Mucosa of rectum (tissue), 2 donors: ENCODE measurements around the gene PKMYT1.
A peak's percentile ranks its signal among the peaks of the same experiment; 100 is the strongest.

Experiments
- H3K27ac ChIP-seq, 2 donors: one replicate each; pipeline ENCODE4 v1.7.0; 2013; ENCODE audit warnings: inconsistent platforms in 2 of 2, low read depth in 2 of 2, low read length in 2 of 2
- H3K27me3 ChIP-seq, 2 donors: one replicate each; pipeline ENCODE4 v1.7.0; 2013; ENCODE audit warnings: low read length in 2 of 2; ENCODE audit not compliant: control insufficient read depth in 2 of 2, insufficient read depth in 2 of 2
- H3K36me3 ChIP-seq, 2 donors: one replicate each; pipeline ENCODE4 v1.7.0; 2013; ENCODE audit warnings: low read length in 2 of 2; ENCODE audit not compliant: control insufficient read depth in 2 of 2, insufficient read depth in 2 of 2
- H3K4me1 ChIP-seq, 2 donors: one replicate each; pipeline ENCODE4 v1.7.0; 2013; ENCODE audit warnings: low read length in 2 of 2, mild to moderate bottlenecking in 1 of 2; ENCODE audit not compliant: control insufficient read depth in 2 of 2, insufficient read depth in 2 of 2
- H3K4me3 ChIP-seq, 2 donors: one replicate each; pipeline ENCODE4 v1.7.0; 2013; ENCODE audit warnings: low read length in 2 of 2
- H3K9ac ChIP-seq, 2 donors: one replicate each; pipeline ENCODE4 v1.7.0; 2013; ENCODE audit warnings: low read length in 2 of 2, low read depth in 1 of 2, mild to moderate bottlenecking in 1 of 2
- H3K9me3 ChIP-seq, 2 donors: one replicate each; pipeline ENCODE4 v1.7.0; 2013; ENCODE audit warnings: low read length in 2 of 2; ENCODE audit not compliant: control insufficient read depth in 2 of 2
- donor health status: healthy.
- donor health status: Normal muscosa, but diverticular disease.

PKMYT1 gene

DNA sequence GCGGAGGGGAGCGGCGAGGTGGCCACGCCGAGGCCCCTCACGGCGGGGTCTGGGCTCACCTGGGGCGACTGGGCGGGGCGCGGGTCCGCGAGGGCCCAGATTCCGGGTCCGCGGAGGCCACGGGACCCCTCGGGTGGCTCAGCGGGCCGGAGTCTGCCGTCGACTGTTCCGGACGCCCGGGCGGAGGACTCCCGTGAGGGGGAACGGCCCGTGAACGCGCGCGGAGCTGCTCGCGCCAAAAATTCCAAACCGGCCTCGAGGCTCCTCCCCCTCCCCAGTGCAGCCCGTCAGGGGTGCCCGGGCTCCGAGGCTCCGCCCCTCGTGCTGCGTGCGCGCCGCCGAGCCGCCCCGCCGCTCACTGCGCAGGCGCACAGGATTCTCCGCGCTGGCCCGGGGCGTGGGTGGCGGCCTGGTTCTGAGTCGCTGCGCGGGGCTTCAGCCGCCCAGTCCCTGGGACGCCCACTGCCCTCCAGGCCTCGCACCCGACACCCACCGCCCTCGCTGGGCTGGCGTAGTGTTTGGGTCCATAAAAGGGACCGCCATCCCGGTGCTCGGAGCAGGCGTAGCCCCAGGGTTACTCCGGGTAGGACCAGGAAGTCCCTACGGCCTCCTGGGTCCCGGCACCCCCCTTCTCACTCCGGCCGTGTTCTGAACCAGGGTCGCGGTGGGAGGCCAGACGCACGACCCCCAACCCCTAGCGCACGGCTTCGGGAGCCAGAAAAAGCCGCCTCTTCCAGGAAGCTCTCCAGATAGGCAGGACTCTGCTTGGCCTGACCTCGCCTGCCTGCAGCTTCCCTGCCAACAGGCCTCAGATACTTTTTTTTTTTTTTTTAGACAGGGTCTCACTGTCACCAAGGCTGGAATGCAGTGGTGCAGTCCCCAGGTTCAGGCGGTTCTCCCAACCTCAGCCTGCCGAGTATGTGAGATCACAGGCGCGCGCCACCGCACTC lies at the start of gene PKMYT1:
TSS of gene PKMYT1 (minus strand) at position 220 of the 950 bp plus-strand sequence. CDS start 789 bp downstream, outside the sequence.
- peak within 1 kb of the TSS; percentile 77 to 89 for H3K27ac ChIP-seq
- H3K36me3 ChIP-seq = no peaks in the 10 kb centered on the region
- H3K4me3 ChIP-seq = peak within 1 kb of the TSS; percentile 73 to 87
- H3K4me1 ChIP-seq = peaks cover 12 to 19% of the 10 kb centered on the region in 2 donors
- H3K9me3 ChIP-seq = no peaks in the 10 kb centered on the region
- no peaks in the 10 kb centered on the region for H3K27me3 ChIP-seq
- peak within 1 kb of the TSS; percentile 84 to 94 for H3K9ac ChIP-seq

GRCh38 chr16:3029491-3030221 lies 49.4 kb upstream of the PKMYT1 start:
- Histone ChIP-seq H3K4me1 (peaks cover 8% of the 10 kb centered on the region in 2 donors), H3K27me3 (peaks cover 0 to 8% of the 10 kb centered on the region in 2 donors), H3K9ac (no peak overlapping the region)

GRCh38 chr16:3028716-3029319 lies 48.6 kb upstream of the PKMYT1 start:
- no peak overlapping the region for H3K27ac ChIP-seq
- H3K9ac ChIP-seq = no peak overlapping the region
- H3K4me1 ChIP-seq = peaks cover 8% of the 10 kb centered on the region in 2 donors
- H3K9me3 ChIP-seq = no peaks in the 10 kb centered on the region
- peaks cover 14 to 24% of the 10 kb centered on the region in 2 donors for H3K36me3 ChIP-seq
- H3K27me3 ChIP-seq = peaks cover 0 to 8% of the 10 kb centered on the region in 2 donors
- no peak overlapping the region for H3K4me3 ChIP-seq

More at GRCh38 chr16:3029491-3030221, 49.4 kb upstream of the PKMYT1 start:
- Histone ChIP-seq H3K4me3 (peak overlapping the region in 1 of 2 donors; percentile 3), H3K27ac (no peak overlapping the region), H3K36me3 (peaks cover 14 to 24% of the 10 kb centered on the region in 2 donors), H3K9me3 (no peaks in the 10 kb centered on the region)

DNA sequence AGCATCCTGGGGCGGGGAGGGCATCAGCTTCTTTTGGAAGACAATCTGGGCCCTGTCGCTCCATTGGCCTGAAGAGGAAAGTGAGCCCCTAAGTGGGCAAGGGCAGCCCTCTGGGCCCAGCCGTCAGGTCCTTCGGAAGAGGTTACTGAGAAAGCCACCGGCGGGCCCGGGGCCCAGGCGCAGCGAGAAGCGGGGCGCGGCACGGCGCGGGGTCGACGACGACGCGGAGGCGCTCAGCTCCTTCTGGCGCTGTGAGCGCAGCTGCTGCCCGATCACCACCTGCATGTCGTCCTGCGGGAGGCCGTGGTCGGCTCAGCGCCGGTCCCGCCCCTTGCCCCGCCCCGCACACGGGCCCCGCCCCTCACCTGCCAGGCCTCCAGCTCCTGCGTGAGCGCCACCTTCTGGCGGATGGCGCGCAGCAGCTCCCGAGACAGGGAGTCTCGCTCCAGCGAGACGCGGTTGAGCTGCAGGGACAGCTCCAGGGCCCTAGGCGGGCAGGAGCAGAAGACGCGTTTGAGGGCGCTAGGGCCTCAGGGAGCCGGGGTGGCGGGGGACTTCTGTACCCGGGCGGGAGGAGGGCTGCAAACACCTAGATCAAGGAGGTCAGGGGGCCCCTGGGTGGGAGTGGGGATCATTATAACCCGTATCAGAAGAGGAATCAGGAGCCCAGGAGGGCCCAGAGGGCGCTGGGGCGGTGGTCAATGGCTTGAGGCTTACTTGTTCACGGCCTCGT lies 47.9 kb upstream of the PKMYT1 start:
- Histone ChIP-seq H3K4me1 (peaks cover 14 to 15% of the 10 kb centered on the region in 2 donors), H3K27me3 (peaks cover 0 to 6% of the 10 kb centered on the region in 2 donors), H3K4me3 (no peak overlapping the region), H3K9me3 (no peaks in the 10 kb centered on the region), H3K9ac (peak overlapping the region in 1 of 2 donors; percentile 2), H3K27ac (peak overlapping the region in 1 of 2 donors; percentile 32), H3K36me3 (peaks cover 14 to 24% of the 10 kb centered on the region in 2 donors)

DNA sequence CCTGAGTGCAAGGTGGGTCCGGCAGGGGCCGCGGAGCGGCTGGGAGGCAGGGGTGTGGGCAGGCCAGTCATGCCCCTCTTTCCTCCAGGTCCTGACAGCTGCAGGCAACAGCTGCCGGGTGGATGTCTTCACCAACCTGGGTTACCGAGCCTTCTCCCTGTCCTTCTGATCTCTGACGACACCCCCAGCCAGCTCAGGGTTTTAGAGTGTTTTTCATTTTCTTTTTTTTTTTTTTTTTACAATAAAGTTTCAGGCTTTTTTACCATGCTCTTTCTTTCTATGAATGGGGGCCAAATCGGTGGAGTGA lies 47.2 kb upstream of the PKMYT1 start:
- H3K27ac ChIP-seq = no peak overlapping the region
- H3K4me3 ChIP-seq = no peak overlapping the region
- peaks cover 14 to 24% of the 10 kb centered on the region in 2 donors for H3K36me3 ChIP-seq
- H3K9ac ChIP-seq = no peak overlapping the region
- no peaks in the 10 kb centered on the region for H3K9me3 ChIP-seq
- H3K27me3 ChIP-seq = peaks cover 0 to 6% of the 10 kb centered on the region in 2 donors
- peaks cover 21 to 22% of the 10 kb centered on the region in 2 donors for H3K4me1 ChIP-seq

- H3K9me3 ChIP-seq = no peaks in the 10 kb centered on the region
- no peak overlapping the region for H3K4me3 ChIP-seq
- H3K9ac ChIP-seq = no peak overlapping the region
- peaks cover 26 to 28% of the 10 kb centered on the region in 2 donors for H3K4me1 ChIP-seq
- H3K27me3 ChIP-seq = peaks cover 0 to 6% of the 10 kb centered on the region in 2 donors
- H3K27ac ChIP-seq = no peak overlapping the region
- H3K36me3 ChIP-seq = peaks cover 14 to 24% of the 10 kb centered on the region in 2 donors
Measured at GRCh38 chr16:3026609-3027488, 46.6 kb upstream of the PKMYT1 start.

GRCh38 chr16:3026003-3026378 lies 45.7 kb upstream of the PKMYT1 start:
- no peak overlapping the region for H3K9ac ChIP-seq
- no peaks in the 10 kb centered on the region for H3K9me3 ChIP-seq
- H3K36me3 ChIP-seq = peaks cover 14 to 24% of the 10 kb centered on the region in 2 donors
- no peak overlapping the region for H3K4me3 ChIP-seq
- no peak overlapping the region for H3K27ac ChIP-seq
- peaks cover 31 to 33% of the 10 kb centered on the region in 2 donors for H3K4me1 ChIP-seq
- peaks cover 0 to 6% of the 10 kb centered on the region in 2 donors for H3K27me3 ChIP-seq

- no peak overlapping the region for H3K4me3 ChIP-seq
Measured at GRCh38 chr16:3025032-3026002, 45.1 kb upstream of the PKMYT1 start.

More at GRCh38 chr16:3025032-3026002, 45.1 kb upstream of the PKMYT1 start:
- Histone ChIP-seq H3K9ac (no peak overlapping the region), H3K9me3 (no peaks in the 10 kb centered on the region), H3K36me3 (peaks cover 14 to 24% of the 10 kb centered on the region in 2 donors), H3K27ac (no peak overlapping the region), H3K27me3 (peaks cover 0 to 6% of the 10 kb centered on the region in 2 donors), H3K4me1 (peaks cover 34 to 37% of the 10 kb centered on the region in 2 donors)
